CD4-positive, alpha-beta T cell treated with Interleukin-6 for 4 hours (primary cell): ENCODE measurements around the gene FBXW8.

Experiments used
- DNase-seq: peaks from one replicate; pipeline ENCODE4 v3.0.0-alpha.2; 2020; ENCODE audit warnings: mixed read lengths

FBXW8 gene

GRCh38 chr12:117025481-117026151, 114.9 kb downstream of the FBXW8 start:
- DNase-seq, result peak; percentile 48

- no peak for DNase-seq
These were observed 115.6 kb downstream of the FBXW8 start for GRCh38 chr12:117026343-117026742.

GRCh38 chr12:117026921-117027250, 116.1 kb downstream of the FBXW8 start:
- no peak for DNase-seq

- no peak for DNase-seq
These were observed 116.7 kb downstream of the FBXW8 start for GRCh38 chr12:117027251-117028086.

- no peak for DNase-seq
These were observed 117.5 kb downstream of the FBXW8 start for GRCh38 chr12:117028254-117028653.

GRCh38 chr12:117030187-117030900, 119.6 kb downstream of the FBXW8 start:
- DNase-seq, result no peak

GRCh38 chr12:117031843-117032592, 121.3 kb downstream of the FBXW8 start:
- no peak for DNase-seq

- no peak for DNase-seq
These were observed 122.0 kb downstream of the FBXW8 start for GRCh38 chr12:117032593-117033381.

GRCh38 chr12:117033382-117034221, 122.9 kb downstream of the FBXW8 start:
- no peak for DNase-seq

GRCh38 chr12:117034249-117034648, 123.5 kb downstream of the FBXW8 start:
- DNase-seq, result no peak

- DNase-seq, result no peak
These were observed 124.0 kb downstream of the FBXW8 start for GRCh38 chr12:117034701-117035151.

- no peak for DNase-seq
These were observed 124.5 kb downstream of the FBXW8 start for GRCh38 chr12:117035287-117035686.

GRCh38 chr12:117036046-117036445, 125.3 kb downstream of the FBXW8 start:
- no peak for DNase-seq

GRCh38 chr12:117036547-117036946, 125.8 kb downstream of the FBXW8 start:
- DNase-seq, result no peak

GRCh38 chr12:117037289-117038022, 126.7 kb downstream of the FBXW8 start:
- DNase-seq, result no peak

GRCh38 chr12:117038023-117038680, 127.4 kb downstream of the FBXW8 start:
- DNase-seq, result no peak

GRCh38 chr12:117038919-117039318, 128.2 kb downstream of the FBXW8 start:
- no peak for DNase-seq

GRCh38 chr12:117039891-117040309, 129.2 kb downstream of the FBXW8 start:
- no peak for DNase-seq

GRCh38 chr12:117040496-117040895, 129.7 kb downstream of the FBXW8 start:
- no peak for DNase-seq

GRCh38 chr12:117041798-117042170, 131.0 kb downstream of the FBXW8 start:
- no peak for DNase-seq
